Measurements from ENCODE around the gene GLIS2.
A peak's percentile ranks its signal among the peaks of the same experiment; 100 is the strongest.

Gene GLIS2

DNA sequence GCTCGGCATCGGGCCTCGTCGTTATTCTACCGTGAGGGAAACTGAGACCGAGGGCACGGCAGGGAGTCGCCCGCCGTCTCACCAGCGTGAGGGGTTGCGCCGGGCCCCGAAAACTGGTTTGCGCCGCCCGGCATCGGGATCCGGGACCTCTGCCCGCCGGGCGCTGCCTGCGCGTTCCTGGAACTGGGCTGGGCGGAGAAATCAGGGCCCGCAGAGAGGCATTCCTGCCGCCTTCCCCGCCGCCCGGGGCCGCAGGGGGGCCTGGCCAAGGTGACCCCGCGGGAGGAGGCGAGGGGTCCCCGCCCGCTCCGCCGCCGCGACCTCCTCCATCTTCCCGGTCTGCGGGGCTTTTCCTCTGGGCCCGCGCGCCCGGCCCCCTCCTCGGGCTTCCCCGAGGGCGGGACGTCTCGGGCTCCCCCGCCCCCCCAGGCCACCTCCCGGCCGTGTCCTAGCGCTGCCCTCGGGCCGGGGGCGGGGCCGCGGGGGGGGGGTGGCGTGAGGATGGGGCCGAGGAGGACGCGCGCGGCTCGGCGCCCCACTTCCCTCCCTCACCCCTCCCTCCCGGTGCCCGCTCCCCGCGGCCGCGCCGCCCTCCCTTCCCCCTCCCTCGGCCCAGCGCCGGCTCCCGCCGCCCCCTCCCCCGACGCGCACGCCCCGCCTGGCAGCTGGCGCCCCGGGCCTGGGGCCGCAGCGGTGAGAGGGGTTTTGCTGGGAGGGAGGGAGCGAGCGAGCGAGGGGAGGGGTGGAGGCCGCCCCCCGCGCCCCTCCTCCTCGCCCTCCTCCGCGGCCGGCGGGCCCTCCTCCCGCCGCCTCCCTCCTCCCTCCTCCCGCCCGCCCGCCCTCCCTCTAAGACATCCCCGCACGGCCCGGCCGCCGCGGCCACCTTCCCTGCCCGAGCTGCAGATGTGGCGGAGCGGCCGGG is at the start of gene GLIS2:
Gene GLIS2 (plus strand): TSS at position 882 of the 922 bp plus-strand sequence. CDS start 16,214 bp downstream, outside the sequence.
- peak; percentile 56 for DNase-seq (ENCODE audit: low read depth)

DNA sequence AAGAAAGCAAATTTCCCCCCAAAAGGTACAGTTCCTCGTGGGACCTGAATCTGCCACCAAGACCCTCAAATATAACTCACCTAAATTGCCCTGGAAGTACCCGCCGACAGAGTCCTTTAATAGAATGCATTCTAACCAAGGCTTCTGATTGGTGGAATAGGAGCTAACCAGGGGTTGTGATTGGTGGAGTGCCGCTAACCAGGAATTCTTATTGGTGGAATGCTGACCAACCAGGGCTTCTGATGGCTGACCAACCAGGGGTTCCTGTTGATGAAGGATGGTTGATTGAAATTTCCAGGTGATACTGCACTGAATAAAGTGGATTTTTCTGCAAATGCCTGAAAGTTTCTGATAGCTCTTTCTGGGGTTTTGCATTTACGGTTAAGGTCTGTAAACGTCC is 49.5 kb upstream of the GLIS2 start:
- no peak for DNase-seq (ENCODE audit: low read depth)

DNA sequence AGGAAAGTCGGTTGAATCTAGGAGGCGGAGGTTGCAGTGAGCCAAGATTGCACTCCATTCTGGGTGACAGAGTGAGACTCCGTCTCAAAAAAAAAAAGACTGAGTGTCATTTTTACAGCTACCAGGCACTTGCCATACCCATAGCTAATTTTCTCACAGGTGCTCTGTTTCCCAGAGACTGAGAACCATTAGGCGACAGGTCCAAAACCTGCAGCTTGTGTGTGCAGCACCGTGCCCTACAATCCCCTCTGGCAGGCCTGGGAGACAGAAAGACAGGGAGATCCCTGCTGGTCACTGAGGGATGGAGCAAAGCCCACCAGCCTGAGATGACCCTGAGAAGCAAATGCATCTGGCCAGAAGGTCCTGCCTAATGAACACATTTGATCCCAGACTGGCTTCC is 45.8 kb upstream of the GLIS2 start:
- DNase-seq (ENCODE audit: low read depth) = no peak

DNA sequence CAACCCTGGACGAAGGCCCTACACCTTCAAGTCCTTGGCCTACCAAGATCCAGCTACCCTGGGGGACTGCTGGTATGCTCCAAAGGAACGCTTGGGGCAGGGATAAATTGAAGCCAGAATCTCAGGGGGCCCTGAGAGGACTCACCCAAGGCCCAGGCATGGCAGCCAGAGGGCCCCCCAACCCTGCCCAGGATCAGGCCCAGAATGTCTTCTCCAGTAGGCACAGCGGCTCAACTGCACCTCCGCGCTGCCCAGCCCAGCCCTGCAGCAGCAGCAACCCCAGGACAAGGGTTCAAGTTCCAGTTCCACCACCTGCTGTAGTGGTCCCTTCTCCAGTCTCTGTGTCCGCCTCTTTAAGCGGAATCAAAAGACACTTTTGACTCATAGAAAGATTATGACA is 45.3 kb upstream of the GLIS2 start:
- DNase-seq (ENCODE audit: low read depth) = no peak

DNA sequence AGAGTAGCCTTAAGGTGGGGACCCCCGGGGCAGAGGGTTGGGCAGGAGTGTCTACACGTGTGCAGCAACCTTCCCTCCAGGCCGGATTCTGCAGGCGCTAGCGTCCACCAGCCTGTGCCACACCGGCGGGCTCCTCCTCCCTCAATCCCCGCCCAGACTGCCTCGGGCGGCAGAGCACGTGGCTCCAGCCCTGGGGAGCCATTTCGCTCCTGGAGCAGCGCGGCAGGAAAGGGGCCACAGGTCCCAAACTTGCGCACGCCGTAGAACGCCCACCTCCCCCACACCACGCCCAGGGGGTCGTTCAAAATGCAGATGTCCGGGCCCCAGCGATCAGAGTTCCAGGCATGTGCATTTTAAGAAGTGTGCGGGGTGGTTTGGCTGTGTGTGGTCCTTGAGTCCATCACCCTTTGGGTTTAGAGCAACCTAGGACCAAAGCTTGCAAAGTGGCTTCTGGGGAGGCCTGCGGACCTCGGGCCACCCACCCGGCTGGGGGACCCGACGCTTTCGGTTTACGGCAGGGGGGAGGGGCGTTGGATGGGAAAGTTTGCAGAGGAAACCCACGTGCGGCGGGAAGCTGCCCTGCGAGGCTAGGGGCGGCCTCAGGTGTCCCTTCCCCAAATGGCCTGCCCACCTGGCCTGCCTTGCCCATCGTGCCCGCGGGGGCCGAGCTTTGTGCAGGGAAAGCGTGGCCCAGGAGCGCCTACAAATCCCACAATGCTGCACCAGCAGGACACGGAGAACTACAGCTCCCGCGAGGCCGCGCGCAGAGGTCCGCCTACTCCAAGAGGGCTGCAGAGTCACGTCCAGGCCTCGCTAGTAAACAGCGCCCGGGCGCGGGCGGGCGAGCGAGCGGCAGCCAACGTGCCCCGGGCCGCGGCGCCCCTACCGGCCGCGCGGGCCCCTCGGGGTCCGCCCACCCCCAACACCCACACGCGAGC is 44.4 kb upstream of the GLIS2 start:
- peak; percentile 68 for DNase-seq (ENCODE audit: low read depth)

DNA sequence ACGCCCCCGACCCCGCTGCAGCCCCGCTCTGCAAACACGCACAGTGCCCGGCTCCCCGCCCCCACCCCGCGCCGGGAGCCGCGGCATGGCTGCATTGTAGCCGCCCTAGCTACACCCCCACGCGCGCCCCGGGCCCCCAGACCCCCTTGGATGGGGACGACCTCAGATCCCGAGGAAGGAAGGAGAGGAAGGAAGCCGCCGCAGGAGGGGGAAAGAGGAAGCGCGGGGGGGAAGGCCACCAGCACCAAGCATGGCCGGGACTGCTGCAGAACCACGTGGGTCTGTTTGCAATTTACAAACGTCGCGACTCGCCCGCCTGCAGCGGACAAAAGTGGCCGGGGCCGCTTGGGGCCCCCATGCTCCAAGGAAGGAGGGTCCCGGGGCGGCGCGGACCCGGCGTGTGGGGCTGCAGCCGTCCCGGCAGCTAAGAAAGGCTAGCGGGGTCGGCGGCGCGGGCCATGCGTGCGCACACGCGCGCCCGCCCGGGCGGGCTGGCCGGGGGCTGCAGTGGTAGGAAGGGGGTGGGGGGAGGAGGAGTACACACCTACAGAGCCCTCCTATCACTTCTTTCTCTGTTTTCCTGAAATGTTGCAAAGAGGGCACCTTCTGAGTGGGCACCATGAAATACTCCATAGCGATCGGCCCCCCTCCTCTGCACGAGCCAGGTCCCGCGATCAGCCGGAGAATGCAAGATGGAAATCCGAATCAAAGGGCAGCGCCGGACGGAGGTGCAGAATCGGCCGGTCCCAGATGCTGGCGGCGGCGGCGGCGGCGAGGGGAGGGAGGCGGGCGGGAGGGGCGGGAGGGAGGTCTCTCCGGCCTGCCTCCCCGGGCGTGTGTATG is 43.5 kb upstream of the GLIS2 start:
- DNase-seq (ENCODE audit: low read depth) = no peak

DNA sequence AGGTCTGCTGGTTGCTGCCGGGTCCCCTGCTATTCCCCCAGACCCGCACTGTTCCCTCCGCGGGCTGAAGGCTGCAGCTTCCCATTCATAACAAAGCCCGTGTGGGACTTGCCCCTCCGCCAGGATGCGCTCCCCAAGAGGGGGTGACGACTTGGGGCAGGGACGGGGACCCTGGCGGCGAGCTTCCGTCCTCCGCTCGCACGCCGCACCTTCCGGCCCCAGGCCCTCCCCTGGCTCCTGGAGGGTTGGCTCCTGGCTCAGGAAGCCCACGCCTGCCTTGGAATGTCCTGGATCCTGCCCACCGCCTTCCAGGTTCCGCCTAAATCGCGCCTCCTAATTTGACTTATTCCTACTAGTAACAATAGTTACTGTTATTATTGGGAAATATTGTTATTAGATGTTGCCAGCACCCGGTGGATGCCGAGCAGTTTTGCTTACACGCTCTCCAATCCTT is 42.0 kb upstream of the GLIS2 start:
- no peak for DNase-seq (ENCODE audit: low read depth)

DNA sequence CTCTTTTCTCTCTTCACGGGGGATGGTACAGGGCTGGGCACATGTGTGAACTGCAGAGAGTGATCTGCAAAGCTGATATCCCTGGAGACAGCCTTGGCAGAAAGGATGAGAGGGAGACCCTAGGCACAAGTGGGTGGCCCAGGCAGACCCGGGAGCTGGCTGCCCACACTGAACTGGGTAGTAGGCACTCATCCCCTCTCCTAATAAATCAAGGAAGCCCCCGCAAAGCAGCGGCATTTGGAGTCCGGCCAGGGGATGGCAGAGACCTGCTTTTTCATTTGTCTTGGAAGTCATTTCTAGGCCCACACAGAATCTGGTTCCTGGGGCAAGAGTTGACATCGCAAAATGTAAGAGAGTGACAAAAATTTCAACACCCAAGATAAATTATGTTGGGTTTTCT is 40.0 kb upstream of the GLIS2 start:
- no peak for DNase-seq (ENCODE audit: low read depth)

DNA sequence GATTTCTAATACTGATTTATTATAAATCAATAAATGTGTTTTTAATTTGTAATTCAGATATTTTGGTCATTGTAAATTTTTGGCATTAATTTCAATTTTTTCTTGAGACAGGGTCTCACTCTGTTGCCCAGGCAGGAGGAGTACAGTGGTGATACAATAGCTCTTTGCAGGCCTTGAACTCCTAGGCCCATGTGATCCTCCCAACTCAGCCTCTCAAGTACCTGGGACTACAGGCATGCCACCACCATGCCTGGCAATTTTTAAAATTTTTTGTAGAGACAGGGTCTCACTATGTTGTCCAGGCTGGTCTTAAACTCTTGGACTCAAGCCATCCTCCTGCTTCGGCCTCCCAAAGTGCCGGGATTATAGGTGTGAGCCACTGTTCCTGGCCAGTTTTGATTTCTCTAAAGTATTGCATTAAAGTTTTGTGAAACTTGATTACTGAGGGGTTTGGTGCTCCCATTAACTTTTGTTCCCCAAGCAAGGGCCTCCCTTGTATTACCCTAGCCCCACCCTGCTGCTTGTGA is 37.8 kb upstream of the GLIS2 start:
- DNase-seq (ENCODE audit: low read depth) = no peak

DNA sequence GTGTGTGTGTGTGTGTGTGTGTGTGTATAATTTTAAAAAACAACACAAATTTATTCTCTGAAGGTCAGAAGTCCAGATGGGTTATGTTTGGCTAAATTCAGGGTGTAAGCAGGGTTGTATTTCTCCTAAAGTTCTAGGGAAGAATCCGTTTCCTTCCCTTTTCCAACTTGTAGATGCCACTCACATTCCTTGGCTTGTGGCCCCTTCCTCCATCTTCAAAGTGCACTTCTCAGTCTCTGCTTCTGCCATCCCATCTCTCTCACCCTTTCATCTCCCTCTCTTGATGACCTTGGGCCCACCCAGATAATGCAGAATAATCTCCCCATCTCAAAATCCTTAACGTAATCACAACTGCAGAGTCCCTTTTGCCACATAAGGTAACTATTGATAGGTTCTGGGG is 35.2 kb upstream of the GLIS2 start:
- DNase-seq (ENCODE audit: low read depth) = no peak

DNA sequence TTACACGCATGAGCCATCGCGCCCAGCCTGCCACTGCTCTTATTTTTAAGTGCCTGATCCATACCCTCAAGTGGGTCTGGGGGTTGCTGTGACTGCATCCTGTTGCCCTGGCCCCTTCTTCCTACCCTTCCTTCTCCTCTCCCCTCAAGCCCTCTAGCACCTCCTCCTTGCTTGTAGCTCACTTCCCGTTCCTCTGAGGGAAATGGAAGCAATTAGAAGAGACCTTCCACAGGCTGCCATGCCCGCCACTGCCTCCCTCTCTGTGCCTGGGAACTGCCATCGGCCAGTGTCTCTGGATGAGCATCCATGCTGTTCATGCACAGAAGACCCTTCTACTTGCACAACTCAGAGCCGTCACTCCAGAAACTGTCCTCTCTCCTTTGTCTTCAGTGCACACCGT is 32.4 kb upstream of the GLIS2 start:
- no peak for DNase-seq (ENCODE audit: low read depth)

DNA sequence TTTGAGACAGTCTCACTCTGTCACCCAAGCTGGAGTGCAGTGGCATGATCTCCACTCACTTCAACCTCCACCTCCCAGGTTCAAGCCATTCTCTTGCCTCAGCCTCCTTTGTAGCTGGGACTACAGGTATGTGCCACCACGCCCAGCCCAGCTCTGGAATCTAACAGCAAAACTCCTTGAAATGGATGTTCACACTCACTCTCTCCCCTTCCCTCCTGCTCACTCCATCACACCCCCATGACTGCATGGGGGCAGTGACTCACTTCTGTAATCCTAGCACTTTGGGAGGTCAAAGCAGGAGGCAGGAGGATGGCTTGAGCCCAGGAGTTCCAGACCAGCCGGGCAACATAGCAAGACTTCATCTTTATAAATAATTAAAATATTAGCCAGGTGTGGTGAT is 31.9 kb upstream of the GLIS2 start:
- no peak for DNase-seq (ENCODE audit: low read depth)

DNA sequence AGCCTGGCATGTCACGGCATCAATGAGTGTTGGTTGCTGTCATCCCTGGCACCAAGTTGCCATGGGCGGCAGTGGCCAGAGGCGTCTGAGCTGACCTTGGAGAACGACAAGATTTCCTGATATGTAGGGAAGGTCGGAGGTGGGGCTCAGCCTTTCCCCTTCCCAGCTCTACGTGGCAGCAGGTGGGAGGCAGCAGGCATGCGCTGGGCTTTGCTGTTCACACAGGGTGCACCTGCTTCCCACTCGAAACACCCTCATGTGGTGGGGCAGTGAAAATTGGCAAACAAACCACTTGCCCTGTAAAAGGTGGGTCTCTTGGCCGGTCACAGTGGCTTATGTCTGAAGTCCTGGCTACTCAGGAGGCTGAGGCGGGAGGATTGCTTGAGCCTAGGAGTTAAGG is 30.7 kb upstream of the GLIS2 start:
- no peak for DNase-seq (ENCODE audit: low read depth)

DNA sequence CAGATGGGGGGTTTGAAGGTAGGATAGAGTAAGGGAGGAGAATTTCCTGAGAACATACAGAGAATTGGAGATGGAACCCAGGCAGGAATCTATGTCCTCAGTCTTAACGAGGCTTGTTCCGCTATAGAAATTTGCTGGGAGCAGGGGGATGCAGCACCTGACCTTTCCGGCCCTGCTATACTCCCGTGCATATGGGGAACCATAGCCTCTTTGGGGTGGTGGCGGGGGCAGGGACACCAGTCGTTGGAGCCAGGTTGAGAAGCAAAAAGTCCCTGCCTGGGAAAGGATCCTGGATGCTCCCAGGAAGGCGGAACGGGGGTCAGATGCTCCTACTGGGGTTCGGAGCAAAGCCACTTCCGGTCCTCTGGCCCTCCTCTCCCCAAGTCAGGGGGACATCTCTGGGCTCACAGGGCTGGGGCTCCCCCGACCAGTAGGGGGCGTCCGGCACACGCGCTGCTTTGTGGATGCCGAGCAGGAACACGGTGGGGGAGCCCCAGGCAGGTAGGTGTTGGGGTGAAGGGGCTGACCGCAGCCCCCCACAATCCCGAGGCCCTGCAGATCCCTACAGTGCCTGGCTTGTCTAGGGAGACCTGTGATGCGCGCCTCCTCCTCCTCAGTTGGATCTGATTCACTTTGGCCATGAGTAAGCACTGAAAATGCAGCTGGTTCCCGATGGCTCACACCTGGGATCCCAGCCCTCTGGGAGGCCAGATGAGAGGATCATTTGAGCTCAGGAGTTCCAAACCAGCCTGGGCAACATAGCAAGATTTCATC is 27.5 kb upstream of the GLIS2 start:
- DNase-seq (ENCODE audit: low read depth) = peak; percentile 42

DNA sequence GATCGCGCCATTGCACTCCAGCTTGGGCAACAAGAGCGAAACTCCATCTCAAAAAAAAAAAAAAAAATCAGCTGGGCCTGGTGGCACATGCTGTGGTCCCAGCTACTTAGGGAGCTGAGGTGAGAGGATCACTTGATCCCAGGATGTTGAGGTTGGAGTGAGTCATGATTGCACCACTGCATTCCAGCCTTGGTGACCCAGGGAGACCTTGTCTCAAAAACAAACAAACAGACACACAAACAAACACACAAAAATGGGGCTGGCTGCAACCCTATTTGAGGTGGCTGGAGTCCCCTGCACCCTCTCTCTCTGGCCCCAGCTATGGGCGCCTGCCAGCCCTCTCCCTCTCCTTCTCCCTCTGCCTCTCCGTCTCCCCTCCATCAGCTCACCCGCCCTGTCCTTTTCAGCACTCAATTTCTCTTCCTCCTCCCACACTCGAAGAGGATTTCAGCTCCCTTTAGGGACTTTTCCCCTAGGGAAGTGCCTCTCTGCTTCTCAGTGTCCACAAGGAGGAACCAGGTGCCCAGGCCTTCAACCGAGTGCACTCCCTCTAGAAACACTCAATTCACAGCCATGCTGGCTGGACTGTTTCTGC is 25.5 kb upstream of the GLIS2 start:
- peak; percentile 83 for DNase-seq (ENCODE audit: low read depth)

DNA sequence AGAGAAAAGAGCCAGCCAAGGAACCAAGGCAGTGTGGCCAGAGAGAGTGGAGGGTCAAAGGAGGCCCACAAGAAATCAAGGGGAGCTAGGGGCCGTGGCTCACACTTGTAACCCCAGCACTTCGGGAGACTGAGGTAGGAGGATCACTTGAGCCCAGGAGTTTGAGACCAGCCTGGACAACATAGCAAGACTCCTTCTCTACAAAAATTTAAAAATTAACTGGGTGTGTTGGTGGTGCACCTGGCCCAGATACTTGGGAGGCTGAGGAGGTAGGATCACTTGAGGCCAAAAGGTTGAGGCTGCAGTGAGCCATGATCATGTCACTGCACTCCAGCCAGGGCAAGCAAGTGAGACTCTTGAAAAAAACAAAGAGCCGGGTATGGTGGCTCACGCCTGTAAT is 24.2 kb upstream of the GLIS2 start:
- DNase-seq (ENCODE audit: low read depth) = no peak

DNA sequence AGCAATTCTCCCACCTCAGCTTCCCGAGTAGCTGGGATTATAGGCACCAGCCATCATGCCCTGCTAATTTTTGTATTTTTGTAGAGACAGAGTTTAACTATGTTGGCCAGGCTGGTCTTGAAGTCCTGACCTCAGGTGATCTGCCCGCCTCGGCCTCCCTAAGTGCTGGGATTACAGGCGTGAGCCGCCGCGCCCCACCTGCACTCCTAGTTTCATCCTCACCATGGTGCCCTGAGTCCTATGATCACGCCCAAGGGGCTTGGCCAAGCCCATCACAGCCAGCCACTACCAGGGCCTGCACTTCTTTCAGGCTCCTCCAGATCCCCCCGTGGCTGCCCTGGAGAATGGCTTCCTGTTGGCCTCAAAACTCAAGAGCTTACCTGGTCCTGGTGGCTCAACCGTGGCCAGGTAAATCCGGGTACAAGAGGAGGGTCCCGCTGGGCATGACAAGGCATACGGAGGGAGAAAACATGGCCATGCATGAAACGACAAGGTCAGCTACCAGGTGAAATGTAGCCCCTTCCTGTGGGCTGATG is 22.6 kb upstream of the GLIS2 start:
- no peak for DNase-seq (ENCODE audit: low read depth)

DNA sequence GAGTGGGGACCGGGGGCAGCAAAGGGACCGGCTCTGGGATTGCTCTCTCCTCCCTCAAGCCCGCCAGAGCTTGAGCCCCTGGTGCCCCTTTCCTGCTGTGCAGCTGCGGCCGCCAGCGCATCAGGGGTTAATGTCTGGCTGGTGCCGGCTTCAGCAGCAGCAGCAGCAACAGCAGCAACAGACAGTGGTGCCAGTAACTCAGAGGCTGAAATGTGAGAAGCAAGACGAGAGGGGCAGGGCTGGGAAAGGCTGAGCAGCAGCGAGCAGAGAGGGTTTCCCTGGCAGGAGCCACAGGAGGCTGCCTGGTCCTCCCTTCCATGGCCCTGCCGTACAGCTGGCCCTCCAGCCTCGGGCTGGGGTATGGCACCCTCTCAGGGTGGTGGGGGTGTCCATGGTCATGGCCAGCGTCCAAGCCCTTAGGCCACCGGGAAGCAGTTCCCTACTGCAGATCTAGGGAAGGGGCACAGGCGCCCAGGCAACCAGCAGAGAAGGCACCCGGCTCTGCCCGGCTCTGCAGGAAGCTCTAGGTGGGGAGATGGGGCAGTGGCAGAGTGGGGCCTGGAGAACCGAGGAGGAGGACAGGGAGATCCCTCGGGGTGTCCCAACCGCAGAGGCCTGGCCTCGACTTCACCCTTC is 21.9 kb upstream of the GLIS2 start:
- no peak for DNase-seq (ENCODE audit: low read depth)

DNA sequence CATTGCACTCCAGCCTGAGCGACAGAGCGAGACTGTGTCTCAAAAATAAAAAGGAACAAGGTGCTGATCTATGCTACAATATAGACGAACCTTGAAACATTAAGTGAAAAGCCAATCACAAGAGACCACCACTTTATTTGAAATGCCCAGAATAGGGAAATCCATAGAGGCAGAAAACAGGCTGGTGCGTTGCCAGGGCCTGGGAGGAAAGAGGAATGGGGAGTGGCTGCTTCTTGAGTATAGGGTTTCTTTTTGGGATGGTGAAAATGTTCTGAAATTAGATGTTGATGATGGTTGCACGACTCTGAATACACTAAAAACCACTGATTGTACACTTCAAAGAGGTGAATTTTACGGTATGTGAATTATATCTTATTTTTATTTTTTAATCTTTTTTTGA is 20.3 kb upstream of the GLIS2 start:
- no peak for DNase-seq (ENCODE audit: low read depth)

DNA sequence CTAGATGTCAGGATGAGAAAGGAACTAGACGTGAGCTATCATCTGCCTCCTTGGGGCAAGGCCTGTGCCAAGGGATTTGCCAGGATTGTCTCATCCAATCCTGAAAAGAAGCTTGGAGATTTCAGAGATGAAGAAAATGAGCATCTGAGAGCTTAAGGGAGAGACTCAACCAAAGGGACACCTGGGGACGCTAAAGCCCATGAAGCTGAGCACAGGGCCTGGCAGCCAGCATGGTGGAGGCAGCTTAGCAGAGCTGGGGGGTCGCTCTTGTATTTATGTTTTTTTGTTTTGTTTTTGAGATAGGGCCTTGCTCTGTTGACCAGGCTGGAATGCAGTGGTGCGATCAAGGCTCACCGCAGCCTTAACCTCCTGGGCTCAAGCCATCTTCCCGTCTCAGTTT is 18.4 kb upstream of the GLIS2 start:
- DNase-seq (ENCODE audit: low read depth) = no peak

Data from GM04504 (cell line).